Amniotic stem cell (primary cell): ENCODE measurements around the gene SIPA1L3.

ENCODE experiments used
- DNase-seq: peaks from one replicate; lab custom pipeline; 2025; lab: John Stamatoyannopoulos, UW

The SIPA1L3 gene

DNA sequence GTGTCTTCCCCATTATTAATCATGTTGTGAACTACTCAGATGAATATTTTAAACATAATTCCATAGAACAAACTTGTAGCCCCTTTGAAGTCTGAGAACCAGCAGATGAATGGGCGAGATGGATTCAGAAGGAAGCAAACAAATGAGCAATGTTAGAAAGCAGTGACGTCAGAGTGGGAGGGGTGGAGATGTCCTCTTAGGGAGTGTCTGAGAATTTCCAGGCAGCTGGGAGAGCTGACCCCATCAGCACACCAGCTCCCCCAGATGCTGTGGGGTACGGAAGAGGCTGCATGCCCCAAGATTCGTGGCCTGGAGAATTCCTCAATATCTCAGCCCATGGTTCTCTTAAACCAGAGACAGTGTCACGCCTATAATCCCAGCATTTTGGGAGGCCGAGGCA, 248.4 kb downstream of the SIPA1L3 start:
- DNase-seq, result no peak

DNA sequence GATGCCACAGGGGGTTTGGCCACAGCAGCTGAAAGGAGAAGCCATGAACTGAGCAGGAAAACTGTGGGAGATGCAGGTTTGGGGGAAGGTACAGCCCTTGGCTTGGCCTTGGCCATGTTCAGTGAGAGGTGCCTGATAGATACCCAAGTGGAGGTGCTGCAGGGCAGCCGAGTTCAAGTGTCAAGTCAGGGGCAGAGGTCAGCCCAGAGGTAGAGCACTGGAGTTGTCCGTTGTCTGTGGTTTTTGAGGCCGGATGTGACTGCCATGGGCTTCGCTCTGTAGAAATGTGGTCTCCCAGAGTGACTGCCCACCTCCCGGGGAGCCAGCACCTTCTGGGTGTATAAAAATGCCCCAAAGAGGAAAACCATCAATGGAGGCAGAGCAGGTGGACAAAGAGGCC, 251.7 kb downstream of the SIPA1L3 start:
- no peak for DNase-seq

DNA sequence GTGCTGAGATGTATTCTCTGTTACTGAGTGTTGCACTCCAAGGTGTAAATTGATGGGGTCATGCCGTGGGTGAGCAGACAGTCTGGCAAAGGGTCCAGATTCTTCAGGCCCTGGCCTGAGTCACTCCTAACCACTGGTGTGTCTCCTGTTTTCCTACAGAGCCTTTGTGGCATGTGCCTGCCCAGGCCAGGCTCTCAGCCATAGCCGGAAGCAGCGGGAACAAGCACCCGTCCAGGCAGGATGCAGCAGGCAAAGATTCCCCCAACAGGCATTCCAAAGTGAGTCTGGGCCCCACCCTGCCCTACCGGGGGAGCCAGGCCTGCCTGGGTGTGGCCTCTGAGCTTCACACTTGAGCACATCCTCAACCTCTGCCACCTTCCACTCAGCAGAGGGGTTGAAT, 255.1 kb downstream of the SIPA1L3 start:
- no peak for DNase-seq

DNA sequence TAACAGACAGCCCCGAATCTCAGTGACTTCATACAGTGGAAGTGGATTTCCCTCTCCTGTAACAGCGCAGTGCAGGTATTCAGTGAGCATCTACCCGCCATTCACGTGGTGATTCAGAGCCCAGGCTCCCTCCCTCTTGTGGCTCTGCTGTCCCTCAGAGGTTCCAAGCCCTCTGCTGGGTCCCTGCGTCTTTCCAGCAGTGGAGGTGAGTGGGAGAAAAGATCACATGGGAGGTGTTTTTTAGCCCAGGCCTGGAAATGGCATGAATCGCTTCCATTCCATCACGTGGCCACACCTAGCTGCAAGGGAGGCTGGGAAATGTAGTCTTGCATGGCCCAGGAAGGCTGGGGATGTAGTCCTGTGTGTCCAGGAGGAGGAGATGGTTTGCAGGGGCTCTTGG, 255.6 kb downstream of the SIPA1L3 start:
- DNase-seq, result no peak

DNA sequence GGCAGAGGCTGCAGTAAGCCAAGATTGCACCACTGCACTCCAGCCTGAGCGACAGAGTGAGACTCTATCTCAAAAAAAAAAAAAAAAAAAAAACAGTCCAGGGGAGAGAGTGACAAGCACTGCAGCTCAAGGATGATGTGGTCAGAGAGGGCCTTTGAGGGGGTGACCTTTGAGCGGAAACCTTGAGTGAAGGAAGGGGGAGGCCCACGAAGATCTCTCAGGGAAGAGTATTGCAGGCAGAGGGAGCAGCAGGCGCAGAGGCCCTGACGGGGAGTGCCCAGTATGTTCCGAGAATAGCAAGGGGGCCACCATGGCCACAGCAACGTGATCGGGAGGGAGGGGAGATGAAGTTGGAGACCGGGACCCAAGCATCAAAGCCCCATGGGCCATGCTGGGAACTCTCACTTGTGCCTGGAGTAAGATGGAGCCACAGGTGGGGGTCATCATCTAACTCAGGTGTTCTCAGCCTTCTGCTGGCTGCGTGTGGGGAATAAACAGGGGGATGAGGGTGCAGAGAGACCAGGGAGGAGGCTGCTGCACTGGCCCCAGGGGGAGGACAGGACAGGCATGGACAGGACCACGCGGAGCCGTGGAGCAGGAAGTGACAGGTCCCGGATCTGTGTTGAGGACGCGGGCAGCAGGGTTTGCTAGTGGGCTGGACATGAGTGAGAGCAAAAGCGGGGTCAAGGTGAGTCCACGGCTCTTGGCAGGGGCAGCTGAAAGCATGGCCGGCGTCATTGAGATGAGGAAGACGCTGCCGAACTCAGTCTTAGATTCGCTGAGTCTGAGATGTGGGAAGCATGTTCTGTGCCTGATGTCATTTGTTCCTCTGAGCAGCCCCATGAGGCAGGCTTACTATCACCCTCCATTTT, 256.6 kb downstream of the SIPA1L3 start:
- DNase-seq, result no peak

DNA sequence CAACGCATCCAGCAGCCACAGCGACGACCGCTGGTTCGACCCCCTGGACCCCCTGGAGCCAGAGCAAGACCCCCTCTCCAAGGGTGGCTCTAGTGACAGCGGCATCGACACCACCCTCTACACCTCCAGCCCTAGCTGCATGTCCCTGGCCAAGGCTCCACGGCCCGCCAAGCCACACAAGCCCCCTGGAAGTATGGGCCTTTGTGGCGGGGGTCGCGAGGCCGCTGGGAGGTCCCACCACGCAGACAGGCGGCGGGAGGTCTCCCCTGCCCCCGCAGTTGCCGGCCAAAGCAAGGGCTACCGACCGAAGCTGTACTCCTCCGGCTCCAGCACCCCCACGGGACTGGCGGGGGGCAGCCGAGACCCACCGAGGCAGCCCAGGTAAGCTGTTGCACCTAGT, 257.5 kb downstream of the SIPA1L3 start:
- no peak for DNase-seq

DNA sequence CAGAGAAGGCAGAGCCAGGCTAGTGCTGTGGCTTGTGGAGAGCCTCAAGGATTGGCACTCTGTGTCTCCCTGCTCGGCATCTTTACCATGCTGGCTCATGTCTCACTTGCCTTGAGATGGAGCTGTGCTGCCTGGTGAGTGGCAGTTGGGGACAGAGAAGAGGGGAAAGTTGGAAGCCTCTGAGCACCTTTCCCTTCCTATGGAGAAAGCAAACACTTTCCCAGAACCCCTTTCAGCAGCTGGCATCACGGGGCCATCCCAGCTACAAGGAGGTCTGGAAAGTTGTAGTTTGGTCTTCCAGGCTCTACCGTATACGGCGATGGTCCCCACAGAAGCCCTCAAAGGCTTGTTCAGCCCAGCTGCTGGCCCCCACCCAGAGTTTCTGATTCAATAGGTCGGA, 258.3 kb downstream of the SIPA1L3 start:
- no peak for DNase-seq

DNA sequence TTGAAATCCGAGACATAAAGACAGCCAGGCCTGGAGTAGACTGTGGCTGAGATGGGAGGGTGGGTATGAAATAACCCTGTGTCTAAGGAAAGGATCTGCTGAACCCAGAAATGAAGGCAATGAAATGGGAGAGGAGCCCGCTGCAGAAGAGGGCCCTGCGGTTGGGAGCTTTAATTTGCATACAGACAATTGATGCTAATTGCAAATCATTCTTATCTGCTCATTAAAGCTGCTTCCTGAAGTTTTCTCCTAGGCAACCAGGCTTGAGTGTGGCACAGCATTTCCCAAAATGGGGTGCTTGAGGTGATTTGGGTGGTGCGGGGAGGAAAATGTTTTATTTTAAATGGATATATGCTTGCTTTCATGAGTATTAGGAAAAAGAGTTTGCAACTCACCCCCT, 261.6 kb downstream of the SIPA1L3 start:
- DNase-seq, result no peak

DNA sequence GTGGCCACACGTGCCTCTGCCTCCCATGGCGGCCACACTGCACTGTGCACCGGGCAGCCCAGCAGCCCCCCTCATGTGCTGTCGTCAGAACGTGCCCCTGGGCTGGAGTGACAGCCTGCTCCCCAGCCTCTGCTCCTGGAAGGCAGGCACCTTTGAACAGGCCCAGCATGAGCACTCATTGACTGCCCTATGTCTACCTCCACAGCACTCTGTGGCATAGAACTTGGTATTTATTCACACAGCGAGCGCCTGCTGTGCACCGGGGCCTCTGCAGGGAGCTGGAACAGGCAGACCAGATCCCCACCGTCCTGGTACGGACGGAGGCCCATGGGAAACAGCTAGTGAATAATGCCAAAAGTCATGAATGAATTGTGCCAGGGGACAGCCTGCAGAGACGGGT, 263.3 kb downstream of the SIPA1L3 start:
- DNase-seq, result no peak

DNA sequence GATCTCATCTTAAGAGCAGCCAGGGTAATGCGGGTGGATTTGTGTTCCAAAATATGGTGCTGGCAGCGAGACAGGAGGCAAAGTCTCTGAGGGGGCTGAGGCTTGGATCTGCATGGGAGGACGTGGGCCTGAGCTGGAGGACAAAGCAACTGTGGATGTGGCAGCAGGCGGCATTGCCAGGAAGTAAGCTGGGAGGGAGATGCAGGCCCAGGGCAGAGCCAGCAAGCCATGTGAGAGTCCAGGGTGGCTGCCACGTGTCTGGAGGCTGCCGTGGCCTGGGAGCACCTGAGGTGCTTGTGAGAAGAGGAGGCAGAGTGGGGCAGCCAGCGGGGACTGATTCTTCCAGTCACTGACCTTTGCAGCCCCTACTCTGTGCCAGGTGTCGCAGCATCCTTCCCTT, 265.0 kb downstream of the SIPA1L3 start:
- no peak for DNase-seq

DNA sequence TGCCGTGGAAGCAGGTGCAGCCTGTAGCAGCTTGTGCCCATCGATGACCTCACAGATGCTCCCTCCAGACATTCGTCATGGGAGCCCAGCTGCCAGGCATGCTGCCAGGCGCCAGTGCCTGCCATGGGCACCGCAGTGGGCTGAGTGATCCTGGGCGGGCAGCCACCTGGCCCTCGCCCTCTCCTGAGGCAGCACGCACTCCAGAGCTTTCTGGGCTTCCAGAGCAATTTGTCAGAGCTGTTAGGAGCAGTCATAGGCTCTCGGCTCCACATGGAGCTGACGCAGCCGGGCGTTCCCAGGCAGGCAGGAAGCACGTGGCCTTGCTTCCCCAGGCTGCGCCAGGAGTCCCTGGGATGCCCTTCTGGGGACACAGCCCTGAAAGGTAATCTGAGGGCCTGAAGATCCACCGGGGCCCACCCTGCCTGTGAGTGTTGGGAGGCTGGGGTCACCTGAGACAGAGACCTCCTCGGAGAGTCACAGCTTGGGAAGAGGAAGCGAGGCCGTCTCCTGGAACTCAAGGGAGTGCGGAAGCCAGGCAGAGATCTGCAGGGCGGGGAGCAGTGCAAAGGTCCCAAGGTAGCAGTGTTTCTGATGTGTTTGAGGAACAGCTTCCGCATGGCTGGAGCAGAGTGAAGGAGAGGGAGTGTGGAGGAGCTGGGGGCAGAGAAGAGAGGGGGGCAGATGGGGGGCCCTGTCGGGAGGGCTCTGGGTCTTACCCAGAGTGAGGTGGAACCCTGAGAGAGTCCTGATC, 266.5 kb downstream of the SIPA1L3 start:
- DNase-seq, result no peak

DNA sequence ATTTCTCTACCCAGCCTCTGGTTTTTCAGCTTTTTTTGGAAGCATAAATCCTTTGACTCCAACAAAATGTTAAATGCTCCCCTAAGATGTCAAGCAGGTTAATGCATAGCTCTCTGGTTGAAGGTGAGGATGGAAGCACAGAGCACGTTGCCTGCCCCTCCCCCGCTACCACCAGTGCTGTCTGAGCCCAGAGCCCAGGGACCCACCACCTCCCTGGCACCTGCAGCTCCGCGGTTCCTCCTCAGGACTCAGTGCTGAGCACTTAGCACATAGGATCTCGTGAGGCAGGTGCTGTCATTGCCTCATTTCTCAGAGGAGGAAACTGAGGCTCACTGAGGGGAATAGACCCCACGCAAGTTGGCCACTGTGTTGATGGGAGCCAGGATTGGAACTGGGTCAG, 268.4 kb downstream of the SIPA1L3 start:
- DNase-seq, result no peak

DNA sequence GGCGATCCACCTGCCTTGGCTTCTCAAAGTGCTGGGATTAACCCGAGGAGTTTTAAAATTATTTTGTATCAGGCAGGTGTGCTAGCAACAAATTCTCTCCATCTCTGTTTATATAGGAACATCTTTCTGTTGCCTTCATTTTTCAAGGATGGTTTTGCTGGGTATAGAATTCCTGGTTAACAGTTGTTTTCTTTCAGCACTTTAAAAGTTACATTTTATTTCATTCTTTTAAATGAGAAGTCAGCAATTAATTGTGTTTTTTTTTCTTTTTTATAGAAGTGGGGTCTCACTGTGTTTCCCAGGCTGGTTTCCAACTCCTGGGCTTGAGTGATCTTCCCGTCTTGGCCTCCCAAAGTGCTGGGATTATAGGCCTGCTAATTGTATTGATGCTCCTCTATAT, 273.1 kb downstream of the SIPA1L3 start:
- no peak for DNase-seq

DNA sequence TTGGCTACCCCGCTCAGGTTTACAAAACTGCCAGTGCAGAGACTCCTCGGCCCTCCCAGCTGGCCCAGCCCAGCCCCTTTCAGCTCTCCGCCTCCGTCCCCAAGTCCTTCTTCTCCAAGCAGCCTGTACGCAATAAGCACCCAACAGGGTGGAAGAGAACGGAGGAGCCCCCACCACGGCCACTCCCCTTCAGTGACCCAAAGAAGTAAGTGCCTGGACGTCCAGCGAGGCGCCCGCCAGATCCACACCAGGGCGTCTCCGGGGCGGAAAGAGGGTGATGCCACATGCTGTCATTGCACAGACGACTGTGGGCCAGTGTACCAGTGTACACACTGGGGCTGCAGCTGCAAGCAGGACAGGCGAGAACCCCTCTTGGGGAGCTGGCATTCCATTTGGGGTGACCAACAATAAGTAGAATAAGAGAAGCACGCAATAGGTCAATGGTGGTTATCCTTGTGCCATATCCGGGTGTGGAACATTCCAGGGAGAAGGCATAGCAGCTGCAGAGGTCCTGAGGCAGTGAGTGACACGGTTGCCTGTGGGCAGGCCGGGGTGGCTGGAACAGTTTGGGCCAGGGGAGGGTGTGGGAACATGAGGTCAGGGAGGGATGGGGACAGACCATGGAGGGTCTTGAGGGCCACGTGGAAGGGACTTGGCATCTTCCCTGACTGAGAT, 275.7 kb downstream of the SIPA1L3 start:
- no peak for DNase-seq

DNA sequence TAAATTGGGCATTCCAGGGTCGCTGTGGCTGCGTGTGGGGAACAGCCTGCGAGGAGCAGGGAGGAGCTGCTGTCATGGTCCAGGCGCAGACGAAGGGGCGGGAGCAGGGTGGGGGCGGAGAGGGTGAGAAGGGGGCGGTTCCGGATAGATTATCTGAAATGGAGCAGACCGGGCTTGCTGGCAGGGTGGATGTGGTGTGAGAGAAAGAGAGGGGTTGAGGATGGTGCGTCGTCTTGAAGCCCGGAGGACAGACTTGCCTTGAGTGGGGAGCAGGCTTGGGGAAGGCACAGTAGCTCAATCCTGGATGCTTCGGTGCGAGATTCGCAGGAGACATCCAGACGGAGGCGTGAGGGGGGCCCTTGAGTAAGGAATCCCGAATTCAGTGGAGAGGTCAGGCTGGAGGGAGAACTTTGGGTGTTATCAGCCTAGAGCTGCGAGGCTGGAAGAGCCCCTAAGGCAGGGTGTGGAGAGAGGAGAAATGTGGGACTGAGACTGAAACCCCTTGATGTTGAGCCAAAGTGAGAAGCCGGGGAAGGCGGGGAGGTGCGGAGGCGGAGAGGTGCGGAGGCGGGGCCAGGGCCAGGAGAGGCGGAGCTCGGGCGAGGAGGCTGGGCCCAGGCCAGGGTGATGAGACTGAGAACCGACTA, 276.4 kb downstream of the SIPA1L3 start:
- DNase-seq, result no peak

DNA sequence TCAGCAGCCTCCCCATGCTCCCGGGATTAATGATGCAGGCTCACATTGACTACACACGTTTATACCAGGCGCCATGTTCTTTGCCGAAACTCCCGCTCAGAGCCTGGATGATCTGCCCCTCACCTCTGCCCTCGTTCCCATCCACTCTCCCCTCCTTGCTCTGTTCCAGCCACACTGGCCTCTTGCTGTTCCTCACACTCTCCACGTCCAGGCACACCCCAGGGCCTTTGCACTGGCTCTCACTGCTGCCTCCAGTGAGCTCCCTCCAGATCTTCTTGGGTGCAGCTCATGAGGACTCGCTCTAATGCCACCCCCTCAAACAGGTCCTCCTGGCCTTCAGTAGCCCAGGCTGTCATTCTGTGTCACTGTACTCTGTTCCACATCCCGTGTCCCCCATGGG, 277.8 kb downstream of the SIPA1L3 start:
- DNase-seq, result no peak

DNA sequence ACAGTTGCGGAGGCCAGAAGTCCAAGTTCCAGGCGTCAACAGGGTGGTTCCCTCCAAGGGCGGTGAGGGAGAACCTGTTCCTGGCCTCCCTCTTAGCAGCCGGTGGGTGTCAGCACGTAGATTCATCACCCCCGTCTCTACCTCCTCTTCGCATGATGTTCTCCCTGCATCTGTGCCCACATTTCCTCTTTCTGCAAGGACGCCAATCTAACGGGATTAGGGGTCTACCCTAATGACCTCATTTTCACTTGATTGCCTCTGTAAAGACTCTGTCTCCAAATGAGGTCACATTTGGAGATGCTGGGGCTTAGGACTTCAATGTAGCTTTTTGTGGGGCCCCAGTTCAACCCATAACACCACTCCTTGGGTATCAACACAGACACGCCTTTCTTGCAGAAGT, 278.6 kb downstream of the SIPA1L3 start:
- no peak for DNase-seq

DNA sequence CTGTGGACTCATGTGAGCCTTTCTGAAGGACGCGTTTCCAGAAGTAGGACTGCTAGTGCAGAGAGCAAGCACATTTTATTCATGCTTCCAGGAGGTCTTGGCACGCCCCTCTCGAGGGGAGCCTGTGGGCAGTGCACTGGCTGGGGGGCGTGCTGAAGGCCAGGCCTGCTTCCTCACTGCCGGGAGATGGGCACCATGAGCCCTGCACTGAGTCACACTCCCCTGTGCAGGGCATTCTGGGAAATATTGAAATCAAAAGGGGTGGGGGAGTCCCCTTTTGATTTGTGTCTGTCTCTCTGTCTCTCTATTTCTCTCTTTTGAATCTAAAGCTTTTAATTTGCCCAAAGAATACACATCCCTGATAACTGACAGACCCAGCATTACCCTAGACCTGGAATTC, 283.1 kb downstream of the SIPA1L3 start:
- no peak for DNase-seq

DNA sequence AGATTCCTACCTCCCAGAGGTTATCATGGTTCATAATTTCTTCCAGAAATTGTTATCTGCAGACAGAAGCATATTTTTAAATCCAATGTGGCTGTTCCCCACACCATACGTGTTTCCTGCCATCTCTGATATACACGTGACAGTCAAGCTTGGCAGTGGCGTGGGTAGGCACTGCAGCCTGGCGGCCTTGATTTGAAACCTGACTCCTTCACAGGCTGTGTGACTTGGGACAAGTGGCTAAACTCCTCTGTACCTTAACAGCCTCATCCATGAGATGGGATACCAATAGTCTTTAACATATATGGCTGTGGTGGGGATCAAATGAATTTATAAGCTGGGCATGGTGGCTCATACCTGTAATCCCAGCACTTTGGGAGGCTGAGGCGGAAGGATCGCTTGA, 283.8 kb downstream of the SIPA1L3 start:
- no peak for DNase-seq

DNA sequence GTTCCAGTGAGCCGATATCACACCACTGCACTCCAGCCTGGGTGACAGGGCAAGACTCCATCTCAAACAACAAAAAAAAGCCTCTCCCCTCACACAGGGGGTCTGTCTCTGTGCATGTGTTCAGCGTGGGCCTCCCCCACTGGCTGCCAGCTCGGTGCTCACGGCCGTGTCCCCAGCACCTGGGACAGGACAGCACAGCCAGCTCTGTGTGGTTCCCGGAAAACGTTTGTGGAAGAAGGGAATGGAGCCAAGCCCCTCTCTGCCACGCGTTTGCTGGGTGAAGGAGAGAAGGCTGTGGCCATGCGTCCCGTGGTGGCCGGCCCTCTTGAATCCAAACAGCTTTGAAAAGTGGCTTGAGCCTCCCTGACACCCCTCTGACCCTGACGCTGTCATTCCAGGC, 284.7 kb downstream of the SIPA1L3 start:
- DNase-seq, result no peak

DNA sequence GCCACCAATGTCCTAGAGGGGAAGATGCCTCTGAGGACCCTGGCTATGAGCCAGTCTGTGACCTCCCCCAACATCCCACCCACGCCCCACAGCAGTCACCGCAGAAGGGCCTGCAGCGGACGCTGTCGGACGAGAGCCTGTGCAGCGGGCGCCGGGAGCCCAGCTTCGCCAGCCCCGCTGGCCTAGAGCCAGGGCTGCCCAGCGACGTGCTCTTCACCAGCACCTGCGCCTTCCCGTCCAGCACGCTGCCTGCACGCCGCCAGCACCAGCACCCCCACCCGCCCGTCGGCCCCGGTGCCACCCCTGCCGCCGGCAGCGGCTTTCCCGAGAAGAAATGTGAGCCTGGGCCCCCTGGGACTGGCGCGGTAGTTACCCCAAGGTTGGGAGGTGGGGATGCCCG, 286.4 kb downstream of the SIPA1L3 start:
- no peak for DNase-seq

DNA sequence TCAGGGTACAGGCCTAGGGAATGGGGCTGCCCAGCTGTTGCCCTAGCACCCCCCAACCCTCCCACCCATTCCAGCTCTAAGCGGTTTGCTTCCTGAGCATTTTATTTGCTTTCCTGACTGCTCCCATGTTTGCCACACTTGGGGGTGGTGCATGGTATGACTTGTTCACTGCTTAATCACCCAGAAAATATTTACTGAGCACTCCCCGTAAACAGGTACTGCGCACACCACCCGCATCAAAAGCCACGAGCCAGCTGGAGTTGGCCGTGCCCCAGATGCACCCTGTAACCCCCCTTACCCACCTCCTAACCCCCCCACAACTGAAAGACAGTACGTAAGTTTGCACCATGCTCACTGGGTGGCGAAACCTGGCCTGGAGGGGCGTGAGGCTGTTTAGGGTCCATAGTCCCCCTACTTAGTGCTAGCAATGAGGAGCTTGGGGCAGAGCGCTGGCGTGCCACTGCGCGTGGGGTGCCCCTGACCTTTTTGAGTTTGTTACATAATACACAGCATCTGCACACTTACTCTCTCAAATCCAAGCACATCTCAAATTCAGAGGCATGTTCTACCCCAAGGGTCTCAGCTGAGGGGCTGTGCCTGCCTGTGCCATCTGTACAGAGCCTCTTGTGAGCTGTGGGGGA, 287.2 kb downstream of the SIPA1L3 start:
- DNase-seq, result no peak
